Activated CD4-positive, alpha-beta memory T cell treated with anti-CD3 and anti-CD28 coated beads, Interleukin-2, amount 10 ng/mL, durations not matched to agents 7 days and 5 days (primary cell): Measurements from ENCODE around the gene TCEA2. TPM values are rescaled to one million over a fixed set of nuclear protein-coding genes. Genes with fewer than 3 reads are reported as not detected.
"Not testable (repeated sequence)": the region's sequence is repeated elsewhere in the genome, so short reads cannot be mapped to it uniquely, and the experiment has no call there.

Experiments used
- CTCF ChIA-PET: fragments of 350-600 bp; sonication (Branson Sonifier 250); formaldehyde crosslinking; loops from one replicate; lab custom pipeline; 2021; ENCODE audit warnings: antibody characterized with exemption, inconsistent platforms; lab: Charles Lee
- POLR2A ChIA-PET: fragments of 350-600 bp; sonication (Branson Sonifier 250); formaldehyde crosslinking; loops from one replicate; lab custom pipeline; 2021; ENCODE audit warnings: antibody characterized with exemption; lab: Charles Lee
- DNase-seq: peaks from one replicate; pipeline ENCODE4 v3.0.0-alpha.2; 2020
- H3K27ac Mint-ChIP-seq: one replicate; pipeline ENCODE4 v1.8.0; 2021; ENCODE audit warnings: mild to moderate bottlenecking, mixed read lengths
- H3K27me3 Mint-ChIP-seq: one replicate; pipeline ENCODE4 v1.8.0; 2021; ENCODE audit warnings: mixed read lengths
- H3K36me3 Mint-ChIP-seq: one replicate; pipeline ENCODE4 v1.8.0; 2021; ENCODE audit warnings: low read depth, mixed read lengths
- H3K4me1 Mint-ChIP-seq: one replicate; pipeline ENCODE4 v1.8.0; 2021; ENCODE audit warnings: mixed read lengths
- H3K4me3 Mint-ChIP-seq: one replicate; pipeline ENCODE4 v1.8.0; 2021; ENCODE audit warnings: mild to moderate bottlenecking, mixed read lengths
- H3K9me3 Mint-ChIP-seq: one replicate; pipeline ENCODE4 v1.8.0; 2021; ENCODE audit warnings: mixed read lengths
- total RNA-seq, 2 experiments: library from RNA; stranded (reverse); gene quantifications; one replicate each; pipeline ENCODE4 v1.2.3, GENCODE V29; 2021

The TCEA2 gene
- total RNA-seq, 2 experiments from 2014 or later: 66.3 to 74.1 TPM

DNA sequence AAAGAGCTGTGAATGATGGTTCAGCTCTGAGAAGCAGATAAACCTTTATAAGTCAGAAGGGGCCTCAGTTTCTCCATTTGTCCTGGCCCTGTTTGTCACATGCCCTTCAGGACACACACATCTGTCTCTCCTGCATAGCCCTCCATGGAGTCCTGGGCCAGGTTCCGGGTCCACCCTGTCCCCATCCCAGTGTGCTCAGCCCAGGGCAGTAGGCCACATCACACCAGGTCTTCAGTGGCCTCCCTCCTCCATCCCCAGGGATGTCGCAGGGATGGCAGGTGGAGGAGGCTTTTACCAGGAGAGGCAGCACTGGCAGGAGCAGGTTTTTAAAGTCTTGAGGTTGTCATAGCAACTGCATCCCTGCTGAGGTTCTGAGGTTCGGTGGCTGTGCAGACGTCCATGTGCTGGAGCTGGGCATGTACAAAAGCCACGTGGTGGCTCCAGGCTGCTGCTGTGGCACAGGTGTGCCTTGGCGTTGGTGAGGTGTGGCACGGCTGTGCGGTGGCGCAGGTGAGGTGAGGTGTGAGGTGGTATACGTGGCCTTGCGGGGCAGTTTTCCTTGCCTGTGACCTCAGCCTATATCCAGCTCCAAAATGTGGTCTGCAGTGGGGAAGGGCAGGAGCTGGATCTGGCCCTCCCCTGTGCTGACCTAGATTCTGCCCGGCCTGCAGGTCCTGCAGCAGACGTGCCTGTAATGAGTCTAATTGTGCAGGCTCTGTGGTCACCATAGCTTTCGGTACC, 52.3 kb downstream of the TCEA2 start:
- Mint-ChIP-seq H3K27ac (no peak overlapping the region), H3K27me3 (no peaks in the 10 kb centered on the region), H3K4me1 (peaks cover 7% of the 10 kb centered on the region), H3K36me3 (no peaks in the 10 kb centered on the region), H3K4me3 (no peak overlapping the region), H3K9me3 (no peaks in the 10 kb centered on the region)
- CTCF ChIA-PET: interaction anchor here (1.4 to 2.3 kb wide), 2 partner anchors 32 to 578 kb away, joined by 3 to 7 read pairs; no protein-coding TSS in a partner anchor
- DNase-seq: no peak
- POLR2A ChIA-PET: no interaction called here

DNA sequence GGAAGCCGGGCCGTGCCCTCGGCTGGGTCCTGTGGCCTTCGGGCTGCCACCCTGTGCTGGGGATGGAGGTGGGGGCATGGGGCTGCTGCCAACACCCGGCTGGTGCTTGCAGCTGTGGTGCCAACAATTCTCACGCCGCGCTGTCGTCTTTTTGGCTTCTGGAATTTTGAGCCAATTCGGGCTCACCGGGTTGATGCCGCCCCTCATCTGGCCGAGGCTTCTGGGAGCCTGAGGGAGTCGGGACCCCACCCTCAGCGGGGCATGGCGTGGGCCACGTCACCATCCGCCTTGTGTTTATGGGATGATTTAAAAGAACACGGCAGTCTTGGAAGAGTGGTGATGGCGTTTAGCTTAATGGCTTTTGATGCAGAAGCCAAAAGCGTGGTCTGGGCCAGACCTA, 53.0 kb downstream of the TCEA2 start:
- H3K4me3 Mint-ChIP-seq: no peak overlapping the region
- peaks cover 10% of the 10 kb centered on the region for H3K4me1 Mint-ChIP-seq
- DNase-seq: no peak
- H3K27ac Mint-ChIP-seq: no peak overlapping the region
- H3K27me3 Mint-ChIP-seq: peaks cover 2% of the 10 kb centered on the region
- CTCF ChIA-PET: interaction anchor here (1.4 to 2.3 kb wide), 2 partner anchors 32 to 578 kb away, joined by 3 to 7 read pairs; no protein-coding TSS in a partner anchor
- POLR2A ChIA-PET: no interaction called here
- no peaks in the 10 kb centered on the region for H3K9me3 Mint-ChIP-seq
- H3K36me3 Mint-ChIP-seq: no peaks in the 10 kb centered on the region

DNA sequence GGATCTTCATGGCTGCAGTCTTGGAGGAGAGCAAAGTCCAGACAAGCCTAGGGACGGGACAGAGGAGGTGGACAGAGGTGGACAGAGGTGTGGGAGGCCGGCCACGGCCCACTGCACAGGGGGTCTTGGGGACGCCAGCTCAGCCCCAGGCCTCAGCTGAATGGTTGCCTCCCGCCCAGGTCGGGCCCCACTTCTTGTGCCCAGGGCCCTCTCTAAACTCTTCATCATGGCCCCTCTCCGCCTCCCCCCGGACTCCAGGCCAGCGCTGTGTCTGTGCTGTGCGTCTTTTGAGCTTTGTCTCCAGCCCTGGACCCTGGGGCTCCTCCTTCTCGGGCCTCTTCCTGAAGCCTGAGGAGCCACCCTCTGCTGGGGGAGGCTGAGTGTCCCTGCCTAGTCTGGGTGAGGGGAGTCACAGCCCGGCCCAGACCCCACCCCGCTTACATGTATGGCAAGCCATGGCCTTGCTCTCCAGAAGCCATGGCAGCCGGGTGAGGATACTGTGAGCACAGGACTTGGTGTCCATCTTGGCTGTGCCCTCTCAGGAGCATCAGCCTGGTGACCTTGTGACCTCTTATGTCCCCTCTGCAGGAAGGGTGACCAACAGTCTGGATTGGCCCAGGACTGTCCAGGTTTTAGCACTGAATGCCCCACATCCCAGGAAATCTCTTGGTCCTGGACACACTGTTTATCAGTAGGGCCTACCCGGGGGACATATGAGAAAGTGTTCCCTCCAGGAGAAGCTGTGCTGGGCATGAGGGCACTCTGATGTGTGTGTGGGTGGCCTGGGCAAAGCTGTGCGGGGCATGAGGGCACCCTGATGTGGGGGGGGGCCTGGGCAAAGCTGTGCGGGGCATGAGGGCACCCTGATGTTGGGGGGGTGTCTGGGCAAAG, 53.8 kb downstream of the TCEA2 start:
- Mint-ChIP-seq H3K27me3 (peaks cover 9% of the 10 kb centered on the region), H3K9me3 (no peaks in the 10 kb centered on the region), H3K27ac (no peak overlapping the region), H3K36me3 (no peaks in the 10 kb centered on the region), H3K4me3 (no peak overlapping the region), H3K4me1 (peaks cover 10% of the 10 kb centered on the region)
- DNase-seq: no peak
- POLR2A ChIA-PET: no interaction called here
- CTCF ChIA-PET: interaction anchor here (1.4 to 2.3 kb wide), 2 partner anchors 33 to 579 kb away, joined by 3 to 7 read pairs; no protein-coding TSS in a partner anchor

DNA sequence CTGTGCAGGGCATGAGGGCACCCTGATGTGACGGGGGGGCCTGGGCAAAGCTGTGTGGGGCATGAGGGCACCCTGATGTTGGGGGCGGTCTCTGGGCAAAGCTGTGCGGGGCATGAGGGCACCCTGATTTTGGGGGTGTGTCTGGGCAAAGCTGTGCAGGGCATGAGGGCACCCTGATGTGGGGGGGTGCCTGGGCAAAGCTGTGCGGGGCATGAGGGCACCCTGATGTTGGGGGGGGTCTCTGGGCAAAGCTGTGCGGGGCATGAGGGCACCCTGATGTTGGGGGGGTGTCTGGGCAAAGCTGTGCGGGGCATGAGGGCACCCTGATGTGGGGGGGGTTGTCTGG, 54.4 kb downstream of the TCEA2 start:
- H3K27me3 Mint-ChIP-seq, POLR2A ChIA-PET, H3K4me1 Mint-ChIP-seq: not testable (repeated sequence)

DNA sequence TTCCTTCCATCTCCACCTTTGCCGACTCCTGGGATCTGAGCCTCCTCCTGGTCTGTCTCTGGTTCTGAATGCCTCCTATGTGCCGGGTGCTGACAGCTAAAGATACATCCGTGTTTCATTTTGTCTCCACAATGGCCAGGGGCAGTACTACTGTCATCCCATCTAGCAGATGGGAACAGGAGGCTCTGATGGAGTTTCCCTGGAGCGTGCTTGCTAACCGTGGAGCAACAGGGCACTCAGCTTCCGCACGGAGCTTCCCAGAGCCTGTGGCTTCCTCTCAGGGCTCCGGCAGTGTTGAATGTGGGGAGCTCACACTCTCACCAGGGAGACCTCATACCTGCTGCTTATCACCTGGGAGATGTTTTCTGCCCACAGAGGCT, 56.3 kb downstream of the TCEA2 start:
- H3K36me3 Mint-ChIP-seq: no peaks in the 10 kb centered on the region
- H3K27me3 Mint-ChIP-seq: peaks cover 14% of the 10 kb centered on the region
- H3K27ac Mint-ChIP-seq: no peak overlapping the region
- no peak overlapping the region for H3K4me3 Mint-ChIP-seq
- no peak for DNase-seq
- ChIA-PET CTCF (interaction anchor here (3.1 to 4.2 kb wide), 3 partner anchors 34 to 139 kb away, joined by 17 to 34 read pairs (median 27); partner anchors contain the start of genes LKAAEAR1, PRPF6 and SAMD10), POLR2A (interaction anchor here (2.5 kb wide), 1 partner anchor 41 kb away, joined by 10 read pairs; the partner anchor contains the start of genes OPRL1 and RGS19)
- no peaks in the 10 kb centered on the region for H3K9me3 Mint-ChIP-seq
- peaks cover 10% of the 10 kb centered on the region for H3K4me1 Mint-ChIP-seq

More for the DNA sequence above, 54.4 kb downstream of the TCEA2 start:
- DNase-seq, H3K27ac Mint-ChIP-seq, H3K4me3 Mint-ChIP-seq, CTCF ChIA-PET, H3K9me3 Mint-ChIP-seq, H3K36me3 Mint-ChIP-seq: not testable (repeated sequence)

DNA sequence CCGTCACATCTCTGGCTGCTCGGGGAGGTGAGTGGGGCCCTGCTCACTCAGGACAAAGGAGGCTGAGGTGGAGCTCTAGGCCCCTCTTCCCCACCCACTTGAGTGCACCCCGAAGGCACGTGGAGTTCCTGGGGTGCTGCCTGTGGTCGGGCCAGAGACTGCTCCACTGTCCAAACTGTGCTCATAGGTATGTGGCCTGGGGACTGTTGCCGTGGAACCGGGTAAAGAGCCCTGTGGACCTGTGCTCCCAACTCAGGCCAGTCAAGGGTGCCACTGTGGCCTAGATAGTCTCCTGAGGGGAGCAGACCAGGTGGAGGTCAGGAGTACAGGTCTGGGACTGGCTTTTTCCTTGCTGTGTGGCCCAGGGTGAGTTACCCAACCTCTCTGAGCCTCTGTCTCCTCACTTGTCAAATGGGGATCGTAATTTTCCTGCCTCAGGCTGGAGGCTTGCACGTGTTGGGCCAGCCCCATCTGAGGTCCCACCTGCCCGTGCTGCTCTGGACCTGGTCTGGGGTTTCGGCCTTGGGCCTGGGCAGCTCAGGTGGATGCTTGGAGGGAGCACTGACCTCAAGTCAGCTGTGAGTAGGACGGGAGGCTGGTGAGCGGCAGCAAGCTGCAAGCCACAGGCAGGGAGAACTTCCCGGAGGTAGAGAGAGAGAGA, 56.8 kb downstream of the TCEA2 start:
- Mint-ChIP-seq H3K36me3 (no peaks in the 10 kb centered on the region), H3K9me3 (no peaks in the 10 kb centered on the region), H3K27ac (no peak overlapping the region), H3K4me1 (peaks cover 10% of the 10 kb centered on the region), H3K4me3 (peak overlapping the region; percentile 37), H3K27me3 (peaks cover 18% of the 10 kb centered on the region)
- CTCF ChIA-PET: interaction anchor here (0.6 to 4.2 kb wide), 9 partner anchors 11 to 582 kb away, joined by 3 to 34 read pairs (median 5); partner anchors contain the start of genes LKAAEAR1, OPRL1, PRPF6 and PTK6
- POLR2A ChIA-PET: interaction anchor here (0.6 to 2.5 kb wide), 5 partner anchors 36 to 413 kb away, joined by 3 to 10 read pairs (median 3); partner anchors contain the start of genes LKAAEAR1, OPRL1, RGS19 and SAMD10
- DNase-seq: no peak

DNA sequence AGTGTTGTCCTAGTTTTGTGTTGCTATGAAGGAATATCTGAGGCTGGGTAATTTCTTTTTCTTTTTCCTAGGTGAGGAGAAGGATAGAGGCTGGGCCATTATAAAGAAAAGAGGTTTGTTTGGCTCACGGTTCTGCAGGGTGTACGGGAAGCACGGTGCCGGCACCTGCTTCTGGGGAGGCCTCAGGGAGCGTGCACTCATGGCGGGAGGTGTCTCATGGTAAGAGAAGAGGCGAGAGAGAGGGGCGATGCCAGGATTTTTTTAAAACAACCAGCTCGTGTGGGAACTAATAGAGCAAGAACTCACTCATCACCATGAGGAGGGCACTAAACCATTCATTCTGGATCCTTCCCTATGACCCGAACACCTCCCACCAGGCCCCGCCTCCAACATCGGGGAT, 58.6 kb downstream of the TCEA2 start:
- ChIA-PET CTCF (interaction anchor here (1.0 to 4.2 kb wide), 6 partner anchors 15 to 142 kb away, joined by 3 to 34 read pairs (median 12); partner anchors contain the start of genes LKAAEAR1, OPRL1, PRPF6 and RGS19), POLR2A (interaction anchor here (2.5 kb wide), 1 partner anchor 43 kb away, joined by 10 read pairs; the partner anchor contains the start of genes OPRL1 and RGS19)

More for the DNA sequence above, 58.6 kb downstream of the TCEA2 start:
- no peaks in the 10 kb centered on the region for H3K36me3 Mint-ChIP-seq
- H3K4me3 Mint-ChIP-seq: no peak overlapping the region
- H3K4me1 Mint-ChIP-seq: peaks cover 10% of the 10 kb centered on the region
- no peaks in the 10 kb centered on the region for H3K9me3 Mint-ChIP-seq
- H3K27me3 Mint-ChIP-seq: peaks cover 22% of the 10 kb centered on the region
- H3K27ac Mint-ChIP-seq: no peak overlapping the region
- no peak for DNase-seq

Other genes starting within 250 kb of the TCEA2 start
- under 1 TPM; 0.53 to 0.65 TPM for gene ZBTB46, start 231.9 kb upstream of the TCEA2 start, total RNA-seq
- gene ABHD16B, start 201.7 kb upstream of the TCEA2 start, total RNA-seq: not detected
- 10 to 100 TPM; 48.2 to 48.7 TPM for gene TPD52L2, start 197.9 kb upstream of the TCEA2 start, total RNA-seq
- gene DNAJC5, start 168.1 kb upstream of the TCEA2 start, total RNA-seq: 10 to 100 TPM; 58.6 to 59.7 TPM
- gene UCKL1, start 106.8 kb upstream of the TCEA2 start, total RNA-seq: 10 to 100 TPM; 36.3 to 36.6 TPM
- gene ZNF512B, start 93.3 kb upstream of the TCEA2 start, total RNA-seq: 10 to 100 TPM; 16.5 to 16.7 TPM
- 10 to 100 TPM; 18.3 to 21.0 TPM for gene SAMD10, start 83.6 kb upstream of the TCEA2 start, total RNA-seq
- gene PRPF6, start 82.1 kb upstream of the TCEA2 start, total RNA-seq: 10 to 100 TPM; 58.4 to 60.4 TPM
- gene C20orf204, start 27.0 kb upstream of the TCEA2 start, total RNA-seq: 1 to 10 TPM; 6.9 to 7.2 TPM
- under 1 TPM; 0.25 TPM for gene SOX18, start 13.6 kb upstream of the TCEA2 start, total RNA-seq
- gene RGS19, start 16.3 kb downstream of the TCEA2 start, total RNA-seq: 100 to 1,000 TPM; 119 to 122 TPM
- 1 to 10 TPM; 1.2 to 1.6 TPM for gene OPRL1, start 16.9 kb downstream of the TCEA2 start, total RNA-seq
- gene LKAAEAR1, start 21.2 kb downstream of the TCEA2 start, total RNA-seq: under 1 TPM in 1 of 2 experiments, not detected in 1; 0.38 TPM
- gene NPBWR2, start 44.4 kb downstream of the TCEA2 start, total RNA-seq: not detected
- gene MYT1, start 101.3 kb downstream of the TCEA2 start, total RNA-seq: not detected
- 10 to 100 TPM; 42.8 to 50.7 TPM for gene PCMTD2, start 192.6 kb downstream of the TCEA2 start, total RNA-seq